Neural cell (in vitro differentiated cells): ENCODE measurements around the gene CBLIF. TPM values are rescaled to one million over a fixed set of nuclear protein-coding genes. Genes with fewer than 3 reads are reported as not detected.

Source experiments
- H2AFZ ChIP-seq: fragments of 200-600, 300-800 bp; sonication (generic), shearing (Covaris generic); 2 replicates; pipeline ENCODE4 v1.6.0; 2014; ENCODE audit warnings: low read depth, mild to moderate bottlenecking, antibody characterized with exemption, low read length, moderate library complexity
- H3F3A ChIP-seq: fragments of 200-600 bp; shearing (Covaris generic); 2 replicates; pipeline ENCODE4 v1.6.1; 2016; ENCODE audit warnings: mild to moderate bottlenecking, moderate library complexity, mixed read lengths, antibody characterized with exemption, low read length; ENCODE audit not compliant: insufficient read depth, poor library complexity, severe bottlenecking
- H3K27ac ChIP-seq: fragments of 200-600, 300-800 bp; sonication (generic), shearing (Covaris generic); 2 replicates; pipeline ENCODE4 v1.5.1; 2014; ENCODE audit warnings: mild to moderate bottlenecking, low read length, moderate library complexity
- H3K27me3 ChIP-seq: fragments of 300-800, 200-600 bp; sonication (generic), shearing (Covaris generic); 2 replicates; pipeline ENCODE4 v1.6.0; 2014; ENCODE audit warnings: mild to moderate bottlenecking, low read depth, low read length, moderate library complexity; ENCODE audit not compliant: insufficient read depth
- H3K36me3 ChIP-seq: fragments of 300-800, 200-600 bp; sonication (generic), shearing (Covaris generic); 2 replicates; pipeline ENCODE4 v1.5.1; 2014; ENCODE audit warnings: mild to moderate bottlenecking, antibody characterized with exemption, low read length, moderate library complexity; ENCODE audit not compliant: insufficient read depth
- H3K4me2 ChIP-seq: fragments of 300-800, 200-600 bp; sonication (generic), shearing (Covaris generic); 2 replicates; pipeline ENCODE4 v1.6.0; 2014; ENCODE audit warnings: mild to moderate bottlenecking, low read length
- H3K4me3 ChIP-seq: fragments of 300-800, 200-600 bp; sonication (generic), shearing (Covaris generic); 2 replicates; pipeline ENCODE4 v1.5.1; 2014; ENCODE audit warnings: mild to moderate bottlenecking, low read length, moderate library complexity
- H3K79me2 ChIP-seq: fragments of 200-600 bp; shearing (Covaris generic); replicated peaks from 2 replicates; pipeline ENCODE4 v1.6.0; 2014; ENCODE audit warnings: mild to moderate bottlenecking, low read length, moderate library complexity; ENCODE audit not compliant: insufficient read depth
- H3K9ac ChIP-seq: fragments of 300-800, 200-600 bp; sonication (generic), shearing (Covaris generic); 2 replicates; pipeline ENCODE4 v1.6.1; 2016; ENCODE audit warnings: mild to moderate bottlenecking, low read length, mixed read lengths
- H3K9me2 ChIP-seq: fragments of 200-600 bp; shearing (Covaris generic); 2 replicates; pipeline ENCODE4 v1.6.1; 2016; ENCODE audit warnings: mild to moderate bottlenecking, low read length, mixed read lengths; ENCODE audit not compliant: insufficient read depth
- H3K9me3 ChIP-seq: fragments of 200-600, 300-800 bp; sonication (generic), shearing (Covaris generic); 2 replicates; pipeline ENCODE4 v1.6.1; 2016; ENCODE audit warnings: mild to moderate bottlenecking, mixed run types, low read length, moderate library complexity, mixed read lengths
- H4K20me1 ChIP-seq: fragments of 200-600 bp; shearing (Covaris generic); 2 replicates; pipeline ENCODE4 v1.6.1; 2016; ENCODE audit warnings: mild to moderate bottlenecking, mixed run types; ENCODE audit not compliant: insufficient read depth
- CTCF ChIP-seq: fragments of 450-650 bp; IDR thresholded peaks from 2 replicates; pipeline ENCODE4 v1.5.1; 2014; ENCODE audit warnings: antibody characterized with exemption, mild to moderate bottlenecking, moderate library complexity; ENCODE audit not compliant: poor library complexity, severe bottlenecking
- EP300 ChIP-seq: fragments of 450-650 bp; conservative IDR thresholded peaks from 2 replicates; pipeline ENCODE4 v1.6.1; 2014; ENCODE audit warnings: antibody characterized with exemption, mild to moderate bottlenecking, moderate library complexity; ENCODE audit not compliant: poor library complexity, severe bottlenecking
- EZH2 ChIP-seq: fragments of 200-600, 300-800 bp; shearing (Covaris generic), sonication (generic); IDR thresholded peaks from 2 replicates; pipeline ENCODE4 v1.6.1; 2014; ENCODE audit warnings: antibody characterized with exemption, low read length, borderline replicate concordance, mild to moderate bottlenecking; ENCODE audit not compliant: insufficient read depth, poor library complexity, severe bottlenecking
- MXI1 ChIP-seq: fragments of 450-650 bp; conservative IDR thresholded peaks from 2 replicates; pipeline ENCODE4 v1.6.1; 2014; ENCODE audit warnings: antibody characterized with exemption, mild to moderate bottlenecking; ENCODE audit not compliant: poor library complexity, severe bottlenecking
- POLR2AphosphoS5 ChIP-seq: IDR thresholded peaks from 2 replicates; pipeline ENCODE4 v1.6.1; 2012
- RAD21 ChIP-seq: fragments of 450-650 bp; conservative IDR thresholded peaks from 2 replicates; pipeline ENCODE4 v1.6.1; 2014; ENCODE audit warnings: antibody characterized with exemption, mild to moderate bottlenecking, moderate library complexity
- SMC3 ChIP-seq: fragments of 450-650 bp; conservative IDR thresholded peaks from 2 replicates; pipeline ENCODE4 v1.6.1; 2014; ENCODE audit warnings: antibody characterized with exemption, mild to moderate bottlenecking, moderate library complexity; ENCODE audit not compliant: poor library complexity
- TAF1 ChIP-seq: IDR thresholded peaks from 2 replicates; pipeline ENCODE4 v1.6.1; 2012; ENCODE audit warnings: low read depth
- polyA plus RNA-seq: library from polyadenylated mRNA; depleted of rRNA; stranded (reverse); fragments of >200 nt; gene quantifications from 2 replicates; pipeline ENCODE4 v1.2.3, GENCODE V29; 2014
- TF ChIP-seq, protein P1 (sequence below): IDR thresholded peaks from 2 replicates; pipeline ENCODE4 v1.6.1; 2012; ENCODE audit warnings: borderline replicate concordance

The CBLIF gene
- polyA plus RNA-seq, 1 donor from 2014 or later, result not detected

DNA sequence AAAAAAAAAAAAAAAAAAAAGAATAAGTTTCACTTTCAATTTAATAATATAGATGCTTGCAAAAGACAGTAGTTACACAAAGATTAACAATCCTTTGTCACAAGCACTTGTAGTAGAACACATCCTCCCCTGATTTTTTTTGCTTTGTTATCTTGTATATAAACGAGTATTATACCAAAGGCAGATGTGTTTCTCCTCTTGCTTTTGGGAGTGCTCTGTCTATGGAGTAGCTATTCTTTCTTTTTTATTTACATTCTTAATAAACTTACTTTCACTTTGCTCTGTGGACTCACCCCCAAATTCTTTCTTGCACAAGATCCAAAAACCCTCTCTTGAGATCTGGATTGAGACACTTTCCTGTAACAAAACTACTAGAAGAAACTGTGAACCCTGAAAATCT is 31.3 kb downstream of the CBLIF start:
- Histone ChIP-seq H3K4me3 (no peak overlapping the region), H3K27ac (no peak overlapping the region)

DNA sequence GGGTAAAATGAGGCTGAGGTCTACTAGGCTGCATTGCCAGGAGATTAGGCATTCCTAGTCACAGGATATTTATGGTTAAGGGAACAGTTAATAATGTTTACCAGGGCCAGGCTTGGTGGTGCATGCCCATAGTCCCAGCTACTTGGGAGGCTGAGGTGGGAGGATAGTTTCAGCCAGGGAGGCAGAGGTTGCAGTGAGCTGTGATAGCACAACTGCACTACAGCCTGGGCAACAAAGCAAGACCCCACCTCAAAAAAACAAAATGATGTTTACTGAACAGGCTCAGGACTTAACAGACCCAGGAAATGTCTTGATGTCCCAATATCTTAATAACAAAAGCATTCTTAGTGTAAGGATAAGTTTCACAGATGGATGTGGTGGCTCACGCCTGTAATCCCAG is 31.9 kb downstream of the CBLIF start:
- Histone ChIP-seq H3K9me2 (no peaks in the 10 kb centered on the region), H3K27ac (no peak overlapping the region), H3F3A (no peaks in the 10 kb centered on the region), H3K36me3 (no peaks in the 10 kb centered on the region), H3K9ac (no peak overlapping the region), H2AFZ (no peak overlapping the region), H3K4me3 (no peak overlapping the region), H3K27me3 (no peaks in the 10 kb centered on the region), H3K79me2 (no peaks in the 10 kb centered on the region), H3K9me3 (no peaks in the 10 kb centered on the region), H4K20me1 (no peaks in the 10 kb centered on the region), H3K4me2 (no peak overlapping the region)
- TF ChIP-seq TAF1, result no peak
- TF ChIP-seq MXI1, result no peak
- TF ChIP-seq SMC3, result no peak
- TF ChIP-seq EP300, result no peak
- no peak for TF ChIP-seq RAD21
- TF ChIP-seq, protein P1, sequence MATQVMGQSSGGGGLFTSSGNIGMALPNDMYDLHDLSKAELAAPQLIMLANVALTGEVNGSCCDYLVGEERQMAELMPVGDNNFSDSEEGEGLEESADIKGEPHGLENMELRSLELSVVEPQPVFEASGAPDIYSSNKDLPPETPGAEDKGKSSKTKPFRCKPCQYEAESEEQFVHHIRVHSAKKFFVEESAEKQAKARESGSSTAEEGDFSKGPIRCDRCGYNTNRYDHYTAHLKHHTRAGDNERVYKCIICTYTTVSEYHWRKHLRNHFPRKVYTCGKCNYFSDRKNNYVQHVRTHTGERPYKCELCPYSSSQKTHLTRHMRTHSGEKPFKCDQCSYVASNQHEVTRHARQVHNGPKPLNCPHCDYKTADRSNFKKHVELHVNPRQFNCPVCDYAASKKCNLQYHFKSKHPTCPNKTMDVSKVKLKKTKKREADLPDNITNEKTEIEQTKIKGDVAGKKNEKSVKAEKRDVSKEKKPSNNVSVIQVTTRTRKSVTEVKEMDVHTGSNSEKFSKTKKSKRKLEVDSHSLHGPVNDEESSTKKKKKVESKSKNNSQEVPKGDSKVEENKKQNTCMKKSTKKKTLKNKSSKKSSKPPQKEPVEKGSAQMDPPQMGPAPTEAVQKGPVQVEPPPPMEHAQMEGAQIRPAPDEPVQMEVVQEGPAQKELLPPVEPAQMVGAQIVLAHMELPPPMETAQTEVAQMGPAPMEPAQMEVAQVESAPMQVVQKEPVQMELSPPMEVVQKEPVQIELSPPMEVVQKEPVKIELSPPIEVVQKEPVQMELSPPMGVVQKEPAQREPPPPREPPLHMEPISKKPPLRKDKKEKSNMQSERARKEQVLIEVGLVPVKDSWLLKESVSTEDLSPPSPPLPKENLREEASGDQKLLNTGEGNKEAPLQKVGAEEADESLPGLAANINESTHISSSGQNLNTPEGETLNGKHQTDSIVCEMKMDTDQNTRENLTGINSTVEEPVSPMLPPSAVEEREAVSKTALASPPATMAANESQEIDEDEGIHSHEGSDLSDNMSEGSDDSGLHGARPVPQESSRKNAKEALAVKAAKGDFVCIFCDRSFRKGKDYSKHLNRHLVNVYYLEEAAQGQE, result no peak
- no peak for TF ChIP-seq POLR2AphosphoS5
- no peak for TF ChIP-seq EZH2
- no peak for TF ChIP-seq CTCF

More for the DNA sequence above, 31.3 kb downstream of the CBLIF start:
- no peak overlapping the region for H3K4me2 ChIP-seq
- H4K20me1 ChIP-seq, result no peaks in the 10 kb centered on the region
- H3K27me3 ChIP-seq, result no peaks in the 10 kb centered on the region
- no peak for TF ChIP-seq MXI1
- no peak for TF ChIP-seq SMC3
- TF ChIP-seq RAD21, result no peak
- no peak for TF ChIP-seq CTCF
- TF ChIP-seq EP300, result no peak
- no peak for TF ChIP-seq EZH2
- TF ChIP-seq, protein P1, result no peak
- H3K36me3 ChIP-seq, result no peaks in the 10 kb centered on the region
- H3F3A ChIP-seq, result no peaks in the 10 kb centered on the region
- H3K9me3 ChIP-seq, result no peaks in the 10 kb centered on the region
- no peak overlapping the region for H3K9ac ChIP-seq
- H3K9me2 ChIP-seq, result no peaks in the 10 kb centered on the region
- no peaks in the 10 kb centered on the region for H3K79me2 ChIP-seq
- H2AFZ ChIP-seq, result no peak overlapping the region
